CD4-positive, alpha-beta T cell treated with Interleukin-12 subunit alpha and Interleukin-12 subunit beta, for 1 hour (primary cell): Measurements from ENCODE around the gene DAP.
"Not testable (repeated sequence)": the region's sequence is repeated elsewhere in the genome, so short reads cannot be mapped to it uniquely, and the experiment has no call there.

Experiments used
- DNase-seq: peaks from one replicate; pipeline ENCODE4 v3.0.0-alpha.2; 2020

DAP gene

DNA sequence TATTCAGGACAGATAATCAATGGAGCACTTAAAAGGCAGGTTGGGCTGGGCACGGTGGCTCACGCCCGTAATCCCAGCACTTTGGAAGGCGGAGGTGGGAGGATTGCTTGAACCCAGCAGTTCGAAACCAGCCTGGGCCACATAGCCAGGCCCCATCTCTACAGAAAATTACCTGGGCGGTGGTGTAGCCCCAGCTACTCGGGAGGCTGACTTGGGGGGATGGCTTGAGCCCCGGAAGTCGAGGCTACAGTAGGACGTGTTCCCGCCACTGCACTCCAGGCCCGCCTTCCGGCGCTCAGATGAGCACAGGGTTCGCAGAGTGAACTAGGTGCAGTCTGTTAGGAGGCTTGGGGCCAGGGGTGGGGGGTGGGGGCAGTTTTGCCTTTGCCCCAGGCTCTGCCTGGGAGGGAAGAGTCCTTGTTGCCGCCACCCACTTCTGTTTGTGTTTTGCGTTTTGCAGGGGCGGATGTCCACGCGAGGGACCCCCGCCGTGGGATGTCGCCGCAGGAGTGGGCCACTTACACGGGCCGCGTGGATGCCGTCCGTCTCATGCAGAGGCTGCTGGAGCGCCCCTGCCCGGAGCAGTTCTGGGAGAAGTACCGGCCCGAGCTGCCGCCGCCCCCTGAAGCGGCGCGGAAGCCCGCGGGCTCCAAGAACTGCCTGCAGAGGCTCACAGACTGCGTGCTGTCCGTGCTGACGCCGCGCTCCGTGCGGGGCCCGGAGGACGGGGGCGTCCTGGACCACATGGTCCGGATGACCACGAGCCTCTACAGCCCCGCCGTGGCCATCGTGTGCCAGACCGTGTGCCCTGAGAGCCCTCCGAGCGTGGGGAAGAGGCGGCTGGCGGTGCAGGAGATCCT lies 112.0 kb downstream of the DAP start:
- no peak for DNase-seq

DNA sequence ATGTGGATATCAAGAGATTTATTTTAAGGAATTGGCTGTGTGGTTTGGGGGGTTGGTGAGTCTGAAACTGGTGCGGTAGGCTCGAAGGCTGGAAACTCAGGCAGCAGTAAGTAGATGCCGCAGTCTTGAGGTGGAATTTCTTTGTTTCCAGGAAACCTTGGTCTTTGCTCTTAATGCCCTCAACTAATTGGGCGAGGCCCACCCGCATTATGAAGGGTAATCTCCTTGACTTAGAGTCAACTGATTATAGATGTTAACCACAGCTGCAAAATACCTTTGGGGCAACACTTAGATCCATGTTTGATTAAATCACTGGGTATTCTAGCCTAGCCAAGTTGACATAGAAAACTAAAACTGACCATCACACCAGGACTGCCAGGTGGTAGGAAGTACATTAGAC lies 113.4 kb downstream of the DAP start:
- no peak for DNase-seq

DNA sequence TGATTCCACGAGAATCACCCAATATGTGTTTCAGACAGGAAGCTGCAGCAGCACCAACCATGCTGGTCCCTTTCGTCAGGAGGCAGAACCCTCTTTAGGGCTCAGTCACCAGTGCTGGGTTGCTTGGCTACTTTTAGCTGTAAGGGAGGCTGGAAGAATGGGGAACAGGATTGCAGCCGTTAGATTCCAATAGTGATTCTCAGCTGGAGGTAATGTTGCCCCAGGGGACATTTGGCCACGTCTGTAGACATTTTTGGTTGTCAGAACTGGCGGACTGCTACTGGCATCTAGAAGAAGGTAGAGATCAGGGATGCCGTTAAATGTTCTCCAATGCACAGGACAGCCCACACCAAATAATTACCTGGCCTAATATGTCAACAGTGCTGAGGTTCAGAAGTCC lies 115.4 kb downstream of the DAP start:
- no peak for DNase-seq

DNA sequence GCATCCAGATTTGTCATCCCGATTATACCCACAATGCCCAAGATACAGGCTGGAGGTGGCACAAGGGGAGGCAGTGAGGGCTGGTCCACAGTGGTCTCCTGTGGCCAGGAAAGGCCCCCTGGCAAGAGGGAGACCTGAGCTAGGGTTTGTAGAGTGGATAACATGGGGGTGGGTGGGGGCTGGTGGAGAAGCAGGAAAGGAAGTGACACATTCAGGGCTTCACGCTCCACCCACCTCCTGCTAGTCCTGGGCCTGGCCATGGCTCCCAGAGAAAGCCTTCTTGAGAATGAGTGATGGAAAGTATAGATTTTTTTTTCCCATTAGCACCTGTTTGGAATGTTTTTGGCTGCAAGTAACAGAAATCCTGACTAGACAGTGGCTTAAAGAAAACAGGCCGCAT lies 115.9 kb downstream of the DAP start:
- no peak for DNase-seq

DNA sequence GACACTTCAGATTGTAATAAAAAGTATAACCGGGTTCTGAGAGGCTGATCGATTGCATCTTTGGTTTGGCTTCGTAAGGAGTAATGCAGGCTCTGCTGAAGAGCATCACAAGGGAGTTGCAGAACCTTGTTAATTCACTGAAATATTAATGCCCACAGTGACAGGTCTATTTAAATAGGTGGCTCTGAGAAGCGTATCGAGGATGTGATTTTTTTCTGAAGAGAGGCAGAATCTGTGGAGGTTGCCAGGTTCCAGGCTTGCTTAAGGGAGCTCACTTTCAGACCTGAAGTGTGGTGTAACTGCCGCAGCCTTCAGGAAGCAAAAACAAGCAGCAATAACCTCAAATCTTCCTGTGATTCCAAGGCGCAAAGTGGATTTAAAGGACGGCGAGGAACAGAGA lies 116.8 kb downstream of the DAP start:
- no peak for DNase-seq

DNA sequence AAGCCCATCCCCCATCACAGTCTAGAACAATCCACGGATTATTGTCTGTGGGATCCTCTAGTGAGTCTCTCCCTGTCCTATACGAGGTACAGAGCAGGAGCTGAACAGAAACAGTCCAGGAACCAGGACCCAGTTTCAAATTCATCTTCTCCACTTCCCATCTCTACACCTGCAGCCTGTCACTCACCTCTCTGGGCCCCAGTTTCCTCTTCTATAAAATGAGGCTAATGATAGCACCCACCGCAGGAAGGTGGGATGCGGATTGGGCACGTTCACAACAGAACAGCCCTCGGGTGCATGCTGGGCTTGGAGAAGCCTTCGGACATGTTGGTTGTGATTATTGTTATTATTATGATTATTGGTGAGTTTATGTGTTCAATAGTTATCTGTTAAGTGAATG lies 118.7 kb downstream of the DAP start:
- DNase-seq: no peak

DNA sequence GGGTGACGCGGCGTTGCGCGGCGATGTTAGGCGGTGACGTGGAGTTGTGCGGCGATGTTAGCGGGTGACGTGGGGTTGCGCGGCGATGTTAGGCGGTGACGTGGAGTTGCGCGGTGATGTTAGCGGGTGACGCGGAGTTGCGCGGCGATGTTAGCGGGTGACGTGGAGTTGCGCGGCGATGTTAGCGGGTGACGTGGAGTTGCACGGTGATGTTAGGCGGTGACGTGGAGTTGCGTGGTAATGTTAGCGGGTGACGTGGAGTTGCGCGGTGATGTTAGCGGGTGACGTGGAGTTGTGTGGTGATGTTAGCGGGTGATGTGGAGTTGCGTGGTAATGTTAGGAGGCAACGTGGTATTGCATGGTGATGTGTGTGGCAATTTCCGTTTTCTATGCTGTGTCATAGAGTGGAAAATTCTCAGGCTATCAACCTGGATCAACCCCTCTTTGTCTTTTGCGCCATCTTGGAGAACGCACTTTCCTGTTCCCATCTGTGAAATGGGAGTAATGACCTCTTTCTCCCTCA lies 121.1 kb downstream of the DAP start:
- DNase-seq: no peak

DNA sequence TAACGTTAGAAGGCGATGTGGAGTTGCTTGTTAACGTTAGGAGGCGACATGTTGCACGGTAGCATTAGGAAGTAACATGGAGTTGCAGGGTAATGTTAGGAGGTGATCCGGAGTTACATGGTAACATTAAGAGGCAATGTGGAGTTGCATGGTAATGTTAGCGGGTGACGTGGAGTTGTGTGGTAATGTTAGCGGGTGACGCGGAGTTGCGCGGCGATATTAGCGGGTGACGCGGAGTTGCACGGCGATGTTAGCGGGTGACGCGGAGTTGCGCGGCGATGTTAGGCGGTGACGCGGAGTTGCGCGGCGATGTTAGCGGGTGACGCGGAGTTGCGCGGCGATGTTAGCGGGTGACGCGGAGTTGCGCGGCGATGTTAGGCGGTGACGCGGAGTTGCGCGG lies 122.3 kb downstream of the DAP start:
- DNase-seq: not testable (repeated sequence)

DNA sequence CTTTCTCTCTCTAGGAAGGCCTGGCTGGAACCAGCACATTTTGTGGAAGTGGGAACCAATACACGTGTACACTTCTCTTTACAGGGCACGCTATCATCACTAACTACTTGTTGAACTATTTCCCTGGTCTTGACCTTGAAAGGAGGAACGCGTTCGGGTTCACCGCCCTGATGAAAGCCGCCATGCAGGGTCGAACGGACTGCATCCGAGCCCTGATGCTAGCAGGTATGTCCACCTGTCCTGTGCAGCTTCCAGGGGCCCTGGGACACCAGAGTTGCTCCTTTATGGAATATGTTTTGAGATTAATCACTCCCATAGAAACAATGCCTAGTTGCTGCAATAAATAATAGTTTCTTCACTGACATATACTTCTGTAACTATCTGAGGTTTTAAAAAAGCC lies 123.1 kb downstream of the DAP start:
- DNase-seq: no peak

DNA sequence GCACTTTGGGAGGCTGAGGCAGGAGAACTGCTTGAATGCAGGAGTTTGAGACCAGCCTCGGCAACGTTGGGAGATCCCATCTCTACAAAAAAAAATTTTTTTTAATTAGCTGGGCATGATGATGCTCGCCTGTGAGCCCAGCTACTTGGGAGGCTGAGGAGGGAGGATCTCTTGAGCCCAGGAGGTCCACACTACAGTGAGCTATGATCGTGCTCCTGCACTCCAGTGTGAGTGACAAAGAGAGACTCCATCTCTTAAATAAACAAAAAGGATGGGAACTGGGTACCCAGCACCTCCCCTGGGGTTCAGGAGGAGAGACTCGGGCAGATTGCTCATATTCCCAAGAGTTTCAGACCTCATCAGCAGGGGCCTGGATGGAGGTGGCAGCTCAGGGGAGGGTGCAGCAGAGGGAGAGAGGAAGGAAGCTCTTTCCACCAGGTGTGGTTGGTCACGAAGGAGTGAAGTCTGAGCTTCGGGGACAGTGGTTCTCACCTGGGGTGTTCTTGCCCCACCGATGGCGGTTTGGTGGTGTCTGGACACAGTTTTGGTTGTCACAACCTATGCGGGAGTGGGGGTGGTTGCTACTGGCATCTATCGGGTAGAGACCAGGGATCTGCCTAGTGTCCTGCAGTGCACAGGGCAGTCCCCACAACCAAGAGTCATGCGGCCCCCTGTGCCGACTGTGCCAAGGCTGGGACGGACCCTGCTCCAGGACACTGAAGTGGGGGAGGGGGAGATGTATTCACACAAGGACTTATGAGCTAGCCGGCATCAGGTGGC lies 124.5 kb downstream of the DAP start:
- DNase-seq: no peak

DNA sequence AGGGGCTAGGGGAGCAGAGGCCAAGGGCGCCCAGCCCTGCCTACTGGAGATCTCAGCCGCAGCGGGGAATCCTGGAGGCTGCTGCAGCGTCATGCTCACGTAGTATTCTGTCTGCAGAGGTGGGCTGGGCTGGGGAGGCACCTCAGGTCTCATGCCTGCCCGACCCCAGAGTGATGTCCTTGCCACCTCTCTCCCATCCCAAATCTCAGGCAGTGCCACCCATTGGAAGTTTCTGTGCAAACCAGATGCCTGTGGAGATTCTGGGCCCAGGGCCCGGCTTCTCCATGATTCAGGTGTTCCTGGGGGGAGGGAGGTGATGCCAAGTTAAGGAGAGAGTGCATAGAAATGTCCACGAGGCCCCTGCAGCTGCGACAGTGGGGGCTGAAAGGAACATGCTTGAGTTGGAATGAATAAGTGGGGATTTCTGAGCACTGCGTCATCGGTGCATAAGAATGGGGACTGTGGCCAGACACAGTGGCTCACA lies 125.1 kb downstream of the DAP start:
- DNase-seq: no peak

DNA sequence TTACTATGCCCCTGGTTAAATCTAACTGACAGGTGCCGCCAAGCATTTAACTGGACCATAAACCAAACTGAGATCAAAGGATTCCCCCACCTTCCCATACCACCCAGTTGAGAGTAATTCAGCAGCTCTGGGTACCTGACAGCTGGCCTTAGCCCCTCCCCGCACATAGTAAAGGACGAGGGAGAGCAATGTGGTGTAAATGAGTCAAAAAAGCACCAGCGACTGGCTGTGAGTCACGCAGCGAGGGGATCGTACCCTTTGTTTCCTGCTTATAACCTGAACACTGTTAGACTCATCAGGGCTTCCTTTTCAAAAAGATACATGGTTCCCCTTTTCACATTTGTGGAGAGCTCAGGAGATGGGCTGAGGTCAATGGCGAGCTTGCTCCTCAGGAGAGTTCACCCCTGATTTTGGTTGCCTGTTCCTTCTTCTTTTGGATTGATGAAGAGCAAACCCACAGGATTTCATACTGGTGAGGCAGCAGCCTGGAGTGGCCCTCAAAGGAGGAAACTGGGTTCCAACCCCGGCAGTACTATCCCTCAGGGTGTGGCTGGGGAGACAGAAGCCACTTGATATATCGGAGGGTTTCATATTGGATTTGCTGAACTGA lies 125.7 kb downstream of the DAP start:
- DNase-seq: peak; percentile 47

DNA sequence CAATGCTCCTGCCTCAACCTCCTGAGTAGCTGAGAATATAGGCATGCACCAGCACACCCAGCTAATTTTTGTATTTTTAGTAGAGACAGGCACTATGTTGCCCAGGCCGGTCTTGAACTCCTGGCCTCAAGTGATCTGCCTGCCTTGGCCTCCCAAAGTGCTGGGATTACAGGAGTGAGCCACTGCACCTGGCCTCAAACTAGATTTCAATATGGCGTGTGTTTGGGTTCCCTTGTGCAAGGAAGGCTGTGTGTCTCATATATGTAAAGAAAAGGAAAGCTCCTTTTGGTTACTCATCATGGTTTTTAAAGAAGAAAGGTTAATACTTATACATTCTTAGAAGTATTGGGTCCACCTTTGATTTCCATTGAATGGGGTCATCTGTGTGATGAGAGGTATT lies 126.5 kb downstream of the DAP start:
- DNase-seq: no peak

DNA sequence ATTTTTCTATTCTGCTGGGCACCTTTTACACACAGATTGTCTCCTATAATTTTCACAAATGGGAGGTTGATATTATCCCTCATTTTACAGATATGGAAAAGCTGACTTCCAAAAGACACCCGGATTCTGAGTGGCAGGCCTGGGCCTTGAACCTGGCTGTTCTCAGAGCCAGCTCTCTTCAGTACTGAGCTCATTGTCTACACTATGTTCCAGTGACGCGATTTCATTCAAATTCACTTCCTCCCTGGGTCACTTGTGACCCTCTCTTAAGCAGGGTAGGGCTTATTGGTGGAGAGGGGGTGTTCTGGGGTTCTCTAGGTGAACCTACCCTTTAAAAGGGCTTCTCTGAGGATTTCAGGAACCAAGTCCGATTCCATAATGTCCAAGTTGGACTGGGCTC lies 127.0 kb downstream of the DAP start:
- DNase-seq: no peak

DNA sequence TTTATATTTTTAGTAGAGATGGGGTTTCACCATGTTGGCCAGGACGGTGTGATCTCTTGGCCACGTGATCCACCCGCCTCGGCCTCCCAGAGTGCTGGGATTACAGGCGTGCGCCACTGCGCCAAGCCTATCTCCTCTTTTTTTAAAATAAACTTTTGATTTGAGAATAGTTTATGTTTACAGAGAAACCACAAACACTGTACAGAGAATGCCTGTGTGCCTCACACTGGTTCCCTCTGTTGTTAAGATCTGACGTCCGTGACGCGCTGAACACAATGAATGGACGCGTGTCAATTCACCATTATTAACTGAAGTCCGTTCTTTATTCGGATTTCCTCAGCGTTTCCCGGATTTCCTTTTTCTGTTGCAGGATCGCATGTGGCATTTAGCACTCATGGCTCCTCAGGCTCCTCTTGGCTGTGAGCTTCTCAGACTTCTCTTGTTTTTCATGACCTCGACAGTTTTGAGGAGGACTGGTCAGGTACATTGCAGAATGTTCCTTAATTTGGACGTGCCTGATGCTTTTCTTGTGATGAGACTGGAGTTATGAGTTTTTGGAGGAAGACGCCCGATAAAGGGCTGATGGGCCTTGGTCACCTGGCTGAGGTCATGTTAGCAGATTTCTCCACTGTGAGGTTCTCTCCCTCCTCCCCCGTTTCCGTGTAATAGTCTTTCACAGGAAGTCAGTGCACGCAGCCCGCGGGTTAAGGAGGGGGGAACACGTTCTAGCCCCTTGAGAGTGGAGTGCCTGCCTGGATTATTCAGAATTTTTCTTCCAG lies 127.6 kb downstream of the DAP start:
- DNase-seq: peak; percentile 36

DNA sequence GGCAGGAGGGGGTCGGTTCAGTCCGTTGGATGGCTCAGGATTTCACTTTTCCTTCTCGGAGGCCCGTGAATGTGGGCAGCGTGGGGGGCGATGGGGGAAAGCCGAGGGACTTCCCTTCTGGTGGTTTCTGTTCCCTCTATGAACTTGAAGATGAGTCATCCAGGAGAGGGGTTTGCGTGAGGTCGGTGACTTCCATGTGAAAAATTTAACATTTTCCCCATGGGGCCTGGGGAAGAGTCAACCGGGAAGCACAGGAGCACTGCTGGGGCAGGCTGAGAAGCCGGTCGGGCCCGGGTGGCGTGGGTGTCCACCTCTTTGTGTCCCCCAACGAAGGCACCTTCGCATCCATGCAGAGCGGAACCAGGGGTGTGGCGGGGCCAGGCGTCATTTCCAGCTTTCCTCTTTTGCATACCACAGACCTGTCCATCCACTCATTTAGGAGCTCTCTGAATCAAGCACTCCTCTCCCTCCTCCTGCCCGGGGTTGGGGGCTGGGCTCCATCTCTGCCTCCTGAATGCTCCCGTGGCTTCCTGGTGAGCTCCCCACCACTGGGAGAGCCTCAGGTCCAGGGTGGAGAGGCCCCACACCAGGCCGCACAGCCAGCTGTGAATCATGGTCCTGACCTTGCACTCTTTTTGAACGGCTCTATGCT lies 128.8 kb downstream of the DAP start:
- DNase-seq: peak; percentile 31

DNA sequence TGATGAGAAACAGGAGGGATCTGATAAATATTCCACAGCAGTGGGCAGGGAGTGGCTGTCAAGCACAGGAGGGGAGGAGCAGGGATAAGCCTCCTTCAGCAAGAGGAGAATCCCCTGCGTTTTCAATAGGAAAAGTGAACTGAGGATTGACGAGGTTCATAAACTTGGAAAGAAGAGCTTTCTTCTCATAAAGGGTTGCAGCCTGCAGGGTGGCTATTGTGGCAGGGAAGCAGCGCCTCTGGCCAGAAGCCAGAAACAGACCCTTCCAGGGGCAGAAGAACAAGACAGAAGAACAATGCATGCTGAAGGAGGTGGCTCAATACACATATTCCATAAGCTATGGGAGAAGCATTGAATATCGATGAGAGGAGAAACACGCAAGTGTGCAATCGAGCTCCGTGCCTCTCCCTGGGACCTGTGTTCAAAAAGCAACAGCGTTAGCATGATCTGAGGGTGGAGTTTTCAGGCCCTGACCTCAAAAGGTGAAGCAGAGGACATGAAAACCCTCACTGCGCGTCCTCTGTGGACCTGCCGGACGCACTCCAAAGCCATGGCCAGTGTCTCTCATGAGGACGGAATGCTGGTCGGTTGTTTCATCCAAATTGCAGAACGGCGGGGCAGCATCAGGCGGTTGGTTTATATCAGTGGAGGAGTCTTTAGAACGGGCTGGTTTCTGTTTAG lies 129.6 kb downstream of the DAP start:
- no peak for DNase-seq

DNA sequence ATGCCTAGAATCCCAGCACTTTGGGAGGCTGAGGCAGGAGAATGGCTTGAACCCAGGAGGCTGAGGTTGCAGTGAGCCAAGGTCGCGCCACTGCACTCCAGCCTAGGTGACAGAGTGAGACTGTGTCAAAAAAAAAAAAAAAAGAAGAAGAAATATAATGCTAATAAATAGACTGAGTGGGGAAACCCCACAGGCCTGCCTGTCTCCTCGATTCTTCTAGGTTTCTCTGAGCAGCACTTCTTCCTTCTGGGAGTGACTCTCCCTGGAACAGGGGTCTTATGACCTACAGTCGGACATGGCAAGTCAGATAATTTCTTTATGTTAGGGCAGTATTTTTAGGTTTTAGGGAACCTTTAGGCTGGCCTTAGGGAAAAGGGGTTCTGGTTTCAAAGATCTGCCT lies 130.3 kb downstream of the DAP start:
- not testable (repeated sequence) for DNase-seq

DNA sequence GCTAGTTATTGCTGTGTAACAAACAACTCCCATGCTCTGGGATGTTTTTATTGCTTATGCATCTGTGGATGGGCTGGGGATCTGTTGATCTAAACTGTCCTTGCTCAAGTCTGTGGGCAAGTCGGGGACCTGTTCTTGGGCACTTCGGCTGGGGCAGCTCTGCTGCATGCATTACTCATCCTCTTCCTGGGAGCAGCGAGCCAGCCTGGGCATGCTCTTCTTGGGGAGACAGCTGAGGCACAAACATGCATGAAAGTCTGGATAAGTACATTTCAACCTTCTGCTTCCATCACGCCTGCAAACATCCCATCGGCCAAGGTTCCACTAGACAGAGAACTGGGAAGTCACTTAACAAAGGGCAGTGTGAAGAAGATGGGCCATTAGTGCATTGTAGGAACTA lies 130.9 kb downstream of the DAP start:
- DNase-seq: no peak

DNA sequence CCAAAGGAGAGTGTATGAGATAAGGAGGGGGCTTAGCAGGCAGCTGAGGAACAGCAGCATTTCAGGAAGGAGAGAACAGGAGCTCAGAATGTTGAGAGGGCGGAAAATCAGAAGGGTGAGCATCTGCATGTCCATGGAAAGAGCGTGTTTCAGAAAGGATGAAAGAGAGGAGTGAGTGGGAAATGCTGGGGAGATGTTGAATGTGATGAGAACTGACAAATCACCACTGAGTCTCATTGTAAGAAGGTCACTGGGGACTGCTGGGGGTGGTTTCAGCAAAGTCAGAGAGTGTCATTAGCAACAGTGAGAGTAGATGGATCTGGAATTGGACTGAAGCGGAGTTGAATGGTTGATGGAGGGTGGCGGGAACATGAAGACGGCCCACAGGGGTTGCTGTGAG lies 131.4 kb downstream of the DAP start:
- DNase-seq: no peak
